OCI-LY3 (cell line): ENCODE data around the gene DGCR6.
"Not testable (repeated sequence)": the region's sequence is repeated elsewhere in the genome, so short reads cannot be mapped to it uniquely, and the experiment has no call there.

Experiments
- H2AFZ ChIP-seq: fragments of 200-600, 300-600 bp; shearing (Covaris generic); 2 replicates; pipeline ENCODE4 v1.6.0; 2014; ENCODE audit warnings: antibody characterized with exemption, low read depth, low read length
- H3K27ac ChIP-seq: fragments of 200-600, 300-600 bp; sonication (generic); 2 replicates; pipeline ENCODE4 v1.5.1; 2014; ENCODE audit warnings: mild to moderate bottlenecking, low read length, moderate library complexity, mixed read lengths
- H3K27me3 ChIP-seq: fragments of 200-600, 300-600 bp; sonication (generic); 2 replicates; pipeline ENCODE4 v1.6.1; 2014; ENCODE audit warnings: low read depth, low read length, mixed read lengths
- H3K36me3 ChIP-seq: fragments of 200-600, 300-600 bp; sonication (generic); replicated peaks from 2 replicates; pipeline ENCODE3; 2014; ENCODE audit warnings: low read depth, low read length, mixed read lengths
- H3K4me1 ChIP-seq: fragments of 300-600, 200-600 bp; sonication (generic); 2 replicates; pipeline ENCODE4 v1.6.1; 2014; ENCODE audit warnings: low read length, mixed read lengths
- H3K4me2 ChIP-seq: fragments of 200-600, 300-600 bp; sonication (generic); 2 replicates; pipeline ENCODE4 v1.6.1; 2014; ENCODE audit warnings: low read length, mixed read lengths
- H3K4me3 ChIP-seq: fragments of 300-600, 200-600 bp; sonication (generic); 2 replicates; pipeline ENCODE4 v1.5.1; 2014; ENCODE audit warnings: antibody characterized with exemption, mild to moderate bottlenecking, low read length, moderate library complexity
- H3K79me2 ChIP-seq: fragments of 300-600, 200-600 bp; shearing (Covaris generic); 2 replicates; pipeline ENCODE4 v1.6.1; 2014; ENCODE audit warnings: mild to moderate bottlenecking, low read length, mixed read lengths
- H3K9ac ChIP-seq: fragments of 300-600, 200-600 bp; shearing (Covaris generic); 2 replicates; pipeline ENCODE4 v1.6.0; 2014; ENCODE audit warnings: mild to moderate bottlenecking, low read length, moderate library complexity
- H3K9me3 ChIP-seq: fragments of 200-600, 300-600 bp; shearing (Covaris generic); 2 replicates; pipeline ENCODE4 v1.6.1; 2014; ENCODE audit warnings: low read length, mixed read lengths; ENCODE audit not compliant: insufficient read depth
- H4K20me1 ChIP-seq: fragments of 200-600, 300-600 bp; sonication (generic); 2 replicates; pipeline ENCODE4 v1.6.1; 2016; ENCODE audit warnings: low read length, mixed read lengths; ENCODE audit not compliant: insufficient read depth
- CTCF ChIP-seq: fragments of 200-600, 300-600 bp; sonication (generic); IDR thresholded peaks from 2 replicates; pipeline ENCODE4 v1.5.1; 2014; ENCODE audit warnings: antibody characterized with exemption, low read length, low read depth
- EZH2phosphoT487 ChIP-seq: fragments of 200-600 bp; shearing (Covaris generic); IDR thresholded peaks from 2 replicates; pipeline ENCODE4 v1.6.1; 2018; ENCODE audit warnings: antibody characterized with exemption, mixed run types, low read depth

DGCR6 gene

GRCh38 chr22:18952022-18952421, 45.9 kb downstream of the DGCR6 start:
- no peaks in the 10 kb centered on the region for H3K4me1 ChIP-seq
- H2AFZ ChIP-seq, result no peak overlapping the region
- no peaks in the 10 kb centered on the region for H4K20me1 ChIP-seq
- H3K9me3 ChIP-seq, result no peaks in the 10 kb centered on the region
- no peaks in the 10 kb centered on the region for H3K36me3 ChIP-seq
- no peak overlapping the region for H3K4me2 ChIP-seq
- H3K4me3 ChIP-seq, result no peak overlapping the region
- no peaks in the 10 kb centered on the region for H3K79me2 ChIP-seq
- no peak overlapping the region for H3K27ac ChIP-seq
- H3K9ac ChIP-seq, result no peak overlapping the region
- H3K27me3 ChIP-seq, result peaks cover 6% of the 10 kb centered on the region; the same call in 1 of the 2 replicates
- TF ChIP-seq CTCF, result no peak
- TF ChIP-seq EZH2phosphoT487, result no peak

GRCh38 chr22:18953128-18953527, 47.0 kb downstream of the DGCR6 start:
- not testable (repeated sequence) for H3K4me3 ChIP-seq, H3K4me1 ChIP-seq, H2AFZ ChIP-seq, H3K36me3 ChIP-seq, H3K79me2 ChIP-seq, H3K9me3 ChIP-seq, H3K4me2 ChIP-seq, H3K27me3 ChIP-seq, H4K20me1 ChIP-seq, H3K9ac ChIP-seq, H3K27ac ChIP-seq

GRCh38 chr22:18954303-18954989, 48.3 kb downstream of the DGCR6 start:
- H3K4me1 ChIP-seq, H2AFZ ChIP-seq, H3K27me3 ChIP-seq, H3K27ac ChIP-seq, H3K79me2 ChIP-seq, H3K4me2 ChIP-seq, H3K9me3 ChIP-seq, H3K4me3 ChIP-seq, H3K36me3 ChIP-seq, H3K9ac ChIP-seq, H4K20me1 ChIP-seq: not testable (repeated sequence)
- peak; percentile 67 for TF ChIP-seq CTCF

GRCh38 chr22:18954990-18955571, 49.0 kb downstream of the DGCR6 start:
- no peak for TF ChIP-seq CTCF
- TF ChIP-seq EZH2phosphoT487, result no peak
- Histone ChIP-seq H4K20me1 (no peaks in the 10 kb centered on the region), H3K9ac (no peak overlapping the region), H3K36me3 (no peaks in the 10 kb centered on the region), H3K27me3 (no peaks in the 10 kb centered on the region), H3K4me3 (no peak overlapping the region), H3K79me2 (no peaks in the 10 kb centered on the region), H2AFZ (no peak overlapping the region), H3K4me1 (no peaks in the 10 kb centered on the region), H3K27ac (no peak overlapping the region), H3K4me2 (no peak overlapping the region), H3K9me3 (no peaks in the 10 kb centered on the region)
